MM.1S (cell line): ENCODE measurements around the gene KANSL3.

Experiments used
- DNase-seq: peaks from one replicate; pipeline ENCODE4 v3.0.0-alpha.2; 2015
- H2AFZ ChIP-seq: fragments of 300-600 bp; sonication (generic); 2 replicates; pipeline ENCODE4 v1.6.0; 2016; ENCODE audit warnings: antibody characterized with exemption, low read length
- H3F3A ChIP-seq: fragments of 300-600 bp; sonication (generic); 2 replicates; pipeline ENCODE4 v1.6.1; 2016; ENCODE audit warnings: mild to moderate bottlenecking, antibody characterized with exemption, low read length, moderate library complexity, mixed read lengths; ENCODE audit not compliant: insufficient read depth
- H3K27ac ChIP-seq: fragments of 300-600 bp; sonication (generic); 2 replicates; pipeline ENCODE4 v1.5.1; 2016; ENCODE audit warnings: mild to moderate bottlenecking, low read length
- H3K27me3 ChIP-seq: fragments of 300-600 bp; sonication (generic); replicated peaks from 2 replicates; pipeline ENCODE4 v1.6.0; 2016; ENCODE audit warnings: low read length; ENCODE audit not compliant: insufficient read depth
- H3K36me3 ChIP-seq: fragments of 300-600 bp; sonication (generic); replicated peaks from 2 replicates; pipeline ENCODE4 v1.6.1; 2016; ENCODE audit warnings: mild to moderate bottlenecking, low read length, mixed read lengths; ENCODE audit not compliant: insufficient read depth
- H3K4me1 ChIP-seq: fragments of 300-600 bp; sonication (generic); 2 replicates; pipeline ENCODE4 v1.6.1; 2016; ENCODE audit warnings: low read length, mixed read lengths
- H3K4me2 ChIP-seq: fragments of 300-600 bp; sonication (generic); 2 replicates; pipeline ENCODE4 v1.6.0; 2016; ENCODE audit warnings: low read depth, low read length
- H3K4me3 ChIP-seq: fragments of 300-600 bp; sonication (generic); 2 replicates; pipeline ENCODE4 v1.5.1; 2016; ENCODE audit warnings: low read length, mixed read lengths
- H3K79me2 ChIP-seq: fragments of 300-600 bp; sonication (generic); 2 replicates; pipeline ENCODE4 v1.6.1; 2016; ENCODE audit warnings: mixed run types, low read length, mixed read lengths
- H3K9ac ChIP-seq: fragments of 300-600 bp; sonication (generic); 2 replicates; pipeline ENCODE4 v1.6.1; 2016; ENCODE audit warnings: low read length, mixed read lengths
- H3K9me2 ChIP-seq: fragments of 300-600 bp; sonication (generic); replicated peaks from 2 replicates; pipeline ENCODE4 v1.6.1; 2016; ENCODE audit warnings: mild to moderate bottlenecking, low read length, mixed read lengths; ENCODE audit not compliant: insufficient read depth
- H3K9me3 ChIP-seq: fragments of 300-600 bp; sonication (generic); replicated peaks from 2 replicates; pipeline ENCODE4 v1.6.1; 2016; ENCODE audit warnings: mild to moderate bottlenecking, low read length, mixed read lengths; ENCODE audit not compliant: insufficient read depth
- H4K20me1 ChIP-seq: fragments of 300-600 bp; sonication (generic); 2 replicates; pipeline ENCODE4 v1.6.1; 2016; ENCODE audit warnings: mild to moderate bottlenecking, low read length, moderate library complexity, mixed read lengths; ENCODE audit not compliant: insufficient read depth
- EZH2 ChIP-seq: fragments of 300-600 bp; sonication (generic); optimal IDR thresholded peaks from 2 replicates; pipeline ENCODE3; 2017; ENCODE audit warnings: low read depth, mild to moderate bottlenecking, antibody characterized with exemption, low read length, mixed read lengths
- EZH2phosphoT487 ChIP-seq: fragments of 300-600 bp; sonication (generic); IDR thresholded peaks from 2 replicates; pipeline ENCODE4 v1.6.1; 2018; ENCODE audit warnings: antibody characterized with exemption, low read length
- TF ChIP-seq, protein P1 (sequence below): fragments of 300-600 bp; sonication (generic); IDR thresholded peaks from 2 replicates; pipeline ENCODE4 v1.5.1; 2016; ENCODE audit warnings: antibody characterized with exemption, low read length, mixed read lengths

Gene KANSL3

GRCh38 chr2:96591054-96591453 is 47.1 kb downstream of the KANSL3 start:
- Histone ChIP-seq H3K4me3 (no peak overlapping the region), H3K9ac (no peak overlapping the region), H3K4me2 (no peak overlapping the region), H3K36me3 (peaks cover 7% of the 10 kb centered on the region; the same call in 1 of the 2 replicates), H3K27ac (no peak overlapping the region), H2AFZ (no peak overlapping the region), H3K4me1 (no peaks in the 10 kb centered on the region), H3K9me2 (no peaks in the 10 kb centered on the region), H3K27me3 (no peaks in the 10 kb centered on the region), H3K9me3 (no peaks in the 10 kb centered on the region), H3F3A (no peaks in the 10 kb centered on the region), H4K20me1 (no peaks in the 10 kb centered on the region), H3K79me2 (no peaks in the 10 kb centered on the region)
- no peak for DNase-seq
- TF ChIP-seq EZH2 (no peak), EZH2phosphoT487 (no peak)
- TF ChIP-seq, protein P1, sequence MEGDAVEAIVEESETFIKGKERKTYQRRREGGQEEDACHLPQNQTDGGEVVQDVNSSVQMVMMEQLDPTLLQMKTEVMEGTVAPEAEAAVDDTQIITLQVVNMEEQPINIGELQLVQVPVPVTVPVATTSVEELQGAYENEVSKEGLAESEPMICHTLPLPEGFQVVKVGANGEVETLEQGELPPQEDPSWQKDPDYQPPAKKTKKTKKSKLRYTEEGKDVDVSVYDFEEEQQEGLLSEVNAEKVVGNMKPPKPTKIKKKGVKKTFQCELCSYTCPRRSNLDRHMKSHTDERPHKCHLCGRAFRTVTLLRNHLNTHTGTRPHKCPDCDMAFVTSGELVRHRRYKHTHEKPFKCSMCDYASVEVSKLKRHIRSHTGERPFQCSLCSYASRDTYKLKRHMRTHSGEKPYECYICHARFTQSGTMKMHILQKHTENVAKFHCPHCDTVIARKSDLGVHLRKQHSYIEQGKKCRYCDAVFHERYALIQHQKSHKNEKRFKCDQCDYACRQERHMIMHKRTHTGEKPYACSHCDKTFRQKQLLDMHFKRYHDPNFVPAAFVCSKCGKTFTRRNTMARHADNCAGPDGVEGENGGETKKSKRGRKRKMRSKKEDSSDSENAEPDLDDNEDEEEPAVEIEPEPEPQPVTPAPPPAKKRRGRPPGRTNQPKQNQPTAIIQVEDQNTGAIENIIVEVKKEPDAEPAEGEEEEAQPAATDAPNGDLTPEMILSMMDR = no peak

GRCh38 chr2:96587843-96588242 is 50.3 kb downstream of the KANSL3 start:
- H3K27ac ChIP-seq = no peak overlapping the region

DNA sequence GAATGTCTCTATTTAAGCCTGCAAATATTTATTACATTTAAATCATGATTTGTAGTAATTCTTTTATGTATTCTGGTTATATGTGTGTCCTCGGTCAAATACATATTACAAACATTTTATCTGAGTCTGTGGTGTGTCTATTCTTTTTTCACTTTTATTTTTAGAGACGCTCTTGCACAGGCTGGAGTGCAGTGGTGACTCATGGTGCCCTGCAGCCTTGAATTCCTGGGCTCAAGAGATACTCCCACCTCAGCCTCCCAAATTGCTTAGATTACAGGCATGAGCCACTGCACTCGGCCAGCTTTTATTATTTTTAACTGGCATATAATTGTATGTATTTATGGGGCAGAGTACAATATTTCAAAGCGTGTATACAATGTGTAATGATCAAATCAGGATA is 54.1 kb downstream of the KANSL3 start:
- no peaks in the 10 kb centered on the region for H3K9me3 ChIP-seq
- no peaks in the 10 kb centered on the region for H3K4me1 ChIP-seq
- H3K27me3 ChIP-seq = no peaks in the 10 kb centered on the region
- TF ChIP-seq, protein P1 = no peak
- TF ChIP-seq EZH2 (no peak), EZH2phosphoT487 (no peak)
- no peaks in the 10 kb centered on the region for H3K9me2 ChIP-seq
- no peak overlapping the region for H3K4me3 ChIP-seq
- H3F3A ChIP-seq = no peaks in the 10 kb centered on the region
- no peak overlapping the region for H3K27ac ChIP-seq
- no peaks in the 10 kb centered on the region for H4K20me1 ChIP-seq
- H2AFZ ChIP-seq = no peak overlapping the region
- H3K9ac ChIP-seq = no peak overlapping the region
- H3K79me2 ChIP-seq = no peaks in the 10 kb centered on the region
- no peak for DNase-seq
- H3K4me2 ChIP-seq = no peak overlapping the region
- H3K36me3 ChIP-seq = no peaks in the 10 kb centered on the region

More at GRCh38 chr2:96587843-96588242, 50.3 kb downstream of the KANSL3 start:
- Histone ChIP-seq H3K27me3 (no peaks in the 10 kb centered on the region), H3K4me1 (no peaks in the 10 kb centered on the region), H3F3A (no peaks in the 10 kb centered on the region), H3K9ac (no peak overlapping the region), H3K36me3 (no peaks in the 10 kb centered on the region), H3K4me2 (no peak overlapping the region), H3K9me3 (no peaks in the 10 kb centered on the region), H2AFZ (no peak overlapping the region), H3K4me3 (no peak overlapping the region), H3K9me2 (no peaks in the 10 kb centered on the region), H3K79me2 (no peaks in the 10 kb centered on the region), H4K20me1 (no peaks in the 10 kb centered on the region)
- TF ChIP-seq EZH2phosphoT487 (no peak), EZH2 (no peak)
- TF ChIP-seq, protein P1 = no peak
- no peak for DNase-seq
